Stimulated activated CD8-positive, alpha-beta memory T cell treated with anti-CD3 and anti-CD28 coated beads, Interleukin-15, amount 100 ng/mL, for 48 hours (primary cell): ENCODE results near the gene ATXN7.

Source experiments
- DNase-seq, 2 donors: peaks; one replicate each; pipeline ENCODE4 v3.0.0-alpha.2; 2020; ENCODE audit warnings: low read depth in 2 of 2

ATXN7 gene

DNA sequence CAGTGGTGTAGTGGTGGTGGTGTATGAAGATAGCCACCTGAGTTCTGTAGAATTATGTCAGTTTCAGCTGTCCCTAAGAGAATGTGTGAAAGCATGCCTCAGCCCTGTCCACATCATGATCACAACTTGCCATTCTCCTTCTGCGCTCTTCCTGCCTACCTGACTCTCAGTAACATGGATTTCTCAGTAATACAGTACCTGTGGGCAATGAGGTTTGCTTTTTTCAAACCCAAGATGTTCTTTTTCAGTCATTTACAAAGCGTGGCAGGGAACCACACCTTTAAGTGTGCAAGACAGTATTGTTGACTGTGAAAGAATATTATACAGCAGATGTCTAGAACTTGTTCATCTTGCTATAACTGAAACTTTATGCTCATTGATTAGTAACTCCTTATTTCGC, 120.7 kb downstream of the ATXN7 start:
- DNase-seq: no peak

GRCh38 chr3:63986146-63986545, 122.5 kb downstream of the ATXN7 start:
- DNase-seq: no peak

- no peak for DNase-seq
These were observed 123.2 kb downstream of the ATXN7 start for GRCh38 chr3:63986831-63987230.

DNA sequence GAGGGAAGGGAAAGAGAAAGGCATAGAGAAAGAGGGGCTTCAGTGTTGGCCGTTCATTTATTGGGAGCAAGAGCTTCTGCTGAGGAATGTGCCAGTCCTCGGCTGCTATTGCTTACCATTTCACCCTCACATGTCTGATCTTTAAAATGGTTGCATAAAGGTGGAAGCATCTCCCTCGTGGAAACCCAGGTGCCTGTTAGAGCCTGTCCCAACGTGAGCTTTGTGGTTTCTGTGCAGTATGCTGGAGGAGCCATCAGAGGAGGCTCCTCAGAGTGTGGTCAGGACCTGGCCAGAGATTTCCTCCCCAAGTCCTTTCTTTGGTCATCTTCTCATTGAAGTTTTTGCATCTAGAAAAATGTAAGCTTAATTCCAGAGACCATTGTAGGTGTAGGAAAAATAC, 125.3 kb downstream of the ATXN7 start:
- DNase-seq: no peak

- no peak for DNase-seq
These were observed 126.5 kb downstream of the ATXN7 start for GRCh38 chr3:63990204-63990603.

DNA sequence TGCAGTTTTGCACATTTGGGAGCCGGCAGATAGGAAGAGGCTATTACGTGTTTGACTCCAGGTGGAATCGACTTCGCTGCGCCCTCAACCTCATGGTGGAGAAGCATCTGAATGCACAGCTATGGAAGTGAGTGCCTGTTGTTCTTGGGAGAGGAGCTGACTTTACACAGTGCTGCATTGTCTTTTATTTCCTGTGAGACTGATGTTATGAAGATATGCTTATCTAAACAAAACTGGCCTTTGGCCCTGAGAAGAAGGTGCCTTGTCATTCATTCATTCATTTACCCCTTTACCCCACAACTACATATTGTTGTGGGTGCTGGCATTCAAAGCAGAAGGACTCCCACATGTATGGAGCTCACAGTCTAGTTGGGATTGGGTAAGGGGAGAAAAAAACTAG, 127.1 kb downstream of the ATXN7 start:
- DNase-seq: no peak

- DNase-seq: no peak
These were observed 128.0 kb downstream of the ATXN7 start for GRCh38 chr3:63991666-63992065.

GRCh38 chr3:63992516-63993209, 129.0 kb downstream of the ATXN7 start:
- DNase-seq: no peak

- peak in 1 of 2 donors; percentile 21 for DNase-seq
These were observed 130.0 kb downstream of the ATXN7 start for GRCh38 chr3:63993653-63994079.

DNA sequence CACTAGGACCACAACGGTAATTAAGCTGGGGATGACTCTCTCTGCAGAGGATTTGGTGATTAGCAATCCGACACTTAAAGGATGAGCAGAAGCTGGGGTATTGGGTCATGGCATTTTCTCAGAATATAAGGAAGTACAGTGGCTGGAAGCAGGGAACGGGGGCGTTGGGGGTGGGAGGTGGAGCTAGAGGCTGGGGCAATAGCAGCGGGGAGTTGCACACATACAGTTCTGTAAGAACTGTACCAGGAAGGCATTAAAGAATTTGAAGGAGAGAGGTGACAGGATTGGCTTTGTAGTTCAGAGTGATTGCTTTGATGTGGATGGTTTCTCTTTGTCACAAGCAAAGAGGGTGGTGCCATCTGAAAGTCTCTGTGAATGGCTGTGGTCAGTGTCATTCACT, 131.4 kb downstream of the ATXN7 start:
- no peak for DNase-seq

- no peak for DNase-seq
These were observed 135.4 kb downstream of the ATXN7 start for GRCh38 chr3:63998852-63999754.

- DNase-seq: no peak
These were observed 136.9 kb downstream of the ATXN7 start for GRCh38 chr3:64000453-64001055.

- DNase-seq: no peak
These were observed 138.6 kb downstream of the ATXN7 start for GRCh38 chr3:64002233-64002632.

- DNase-seq: no peak
These were observed 139.9 kb downstream of the ATXN7 start for GRCh38 chr3:64003589-64003988.

DNA sequence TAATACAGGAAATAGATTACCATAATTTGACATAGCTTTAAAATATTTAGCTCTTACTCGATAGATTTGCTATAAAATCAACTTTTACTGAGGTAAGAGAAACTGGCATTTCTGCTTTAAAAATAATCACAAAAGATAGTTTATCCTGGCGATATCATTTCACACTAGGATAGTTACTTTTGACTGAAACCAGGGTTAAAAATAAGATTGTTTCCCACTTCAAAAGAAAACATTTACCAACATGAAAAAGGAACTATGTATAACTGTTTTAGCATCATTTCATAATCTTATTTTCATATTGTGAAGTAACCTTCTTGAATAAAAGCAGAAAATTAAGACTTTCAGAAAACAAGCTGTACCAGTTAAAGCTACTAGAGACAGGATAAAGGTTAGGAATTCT, 144.3 kb downstream of the ATXN7 start:
- no peak for DNase-seq

DNA sequence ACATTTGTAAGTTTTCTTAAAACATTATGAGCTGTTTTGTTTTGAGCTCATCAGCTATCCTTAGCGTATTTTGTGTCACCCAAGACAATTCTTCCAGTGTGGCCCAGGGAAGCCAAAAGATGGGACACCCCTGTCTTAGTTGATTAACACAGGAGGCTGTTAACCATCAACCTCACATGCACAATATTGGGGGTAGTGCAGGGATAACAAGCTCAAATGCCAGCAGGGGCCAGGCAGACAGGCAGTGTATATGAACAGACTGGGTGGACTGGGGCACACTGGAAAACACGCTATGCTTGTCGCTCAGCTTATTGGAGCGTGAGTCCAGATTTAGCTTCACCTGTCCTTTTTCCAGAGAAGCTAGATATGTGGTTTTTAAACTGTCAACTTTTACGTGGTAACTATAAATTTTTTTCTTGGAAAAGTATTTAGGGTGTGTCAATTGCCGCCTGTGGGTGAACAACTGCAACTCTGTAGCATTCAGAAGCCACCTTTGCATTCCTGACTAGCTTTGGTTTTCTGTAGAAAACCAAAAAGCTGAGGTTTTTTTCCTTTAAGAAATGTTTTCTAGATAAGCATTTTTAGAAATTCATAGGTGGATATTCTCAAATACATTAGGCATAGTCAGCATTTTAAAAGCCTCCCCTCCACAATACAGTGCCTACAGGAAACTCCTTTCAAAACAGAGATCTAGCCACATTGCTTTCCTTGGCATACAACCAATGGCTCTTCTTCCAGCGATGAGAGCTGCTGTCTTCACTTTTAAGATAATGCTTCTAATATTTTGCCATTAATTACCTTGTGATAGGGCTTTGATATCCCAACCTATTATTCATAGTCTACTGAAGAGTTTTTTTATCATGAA, 145.1 kb downstream of the ATXN7 start:
- no peak for DNase-seq

- no peak for DNase-seq
These were observed 145.9 kb downstream of the ATXN7 start for GRCh38 chr3:64009528-64009927.

GRCh38 chr3:64010199-64010598, 146.5 kb downstream of the ATXN7 start:
- no peak for DNase-seq

GRCh38 chr3:64011685-64012084, 148.0 kb downstream of the ATXN7 start:
- no peak for DNase-seq

DNA sequence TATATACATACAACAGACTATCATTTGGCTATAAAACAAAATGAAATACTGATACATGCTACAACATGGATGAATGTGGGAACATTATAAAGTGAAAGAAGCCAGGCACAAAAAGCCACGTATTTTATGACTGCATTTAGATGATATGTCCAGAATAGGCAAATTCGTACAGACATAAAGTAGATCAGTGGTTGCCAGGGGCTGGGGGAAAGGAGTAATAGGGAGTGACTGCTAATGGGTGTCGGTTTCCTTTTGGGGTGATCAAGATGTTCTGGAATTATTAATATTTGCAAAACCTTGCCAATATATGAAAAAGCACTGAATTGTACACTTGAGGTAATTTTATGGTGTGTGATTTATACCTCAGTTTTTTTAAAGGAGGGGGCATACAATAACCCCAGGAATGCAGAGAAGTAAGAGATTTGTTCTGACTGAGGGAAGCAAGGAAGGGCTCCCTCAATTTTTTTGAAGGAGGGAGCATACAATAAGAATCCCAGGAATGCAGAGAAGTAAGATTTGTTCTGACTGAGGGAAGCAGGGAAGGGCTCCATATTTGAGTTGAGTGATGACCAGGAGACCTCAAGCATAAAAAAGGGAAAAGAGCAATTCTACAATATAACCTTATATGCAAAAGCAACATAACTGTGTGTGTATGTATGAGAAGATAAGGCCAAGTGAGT, 153.4 kb downstream of the ATXN7 start:
- DNase-seq: no peak

DNA sequence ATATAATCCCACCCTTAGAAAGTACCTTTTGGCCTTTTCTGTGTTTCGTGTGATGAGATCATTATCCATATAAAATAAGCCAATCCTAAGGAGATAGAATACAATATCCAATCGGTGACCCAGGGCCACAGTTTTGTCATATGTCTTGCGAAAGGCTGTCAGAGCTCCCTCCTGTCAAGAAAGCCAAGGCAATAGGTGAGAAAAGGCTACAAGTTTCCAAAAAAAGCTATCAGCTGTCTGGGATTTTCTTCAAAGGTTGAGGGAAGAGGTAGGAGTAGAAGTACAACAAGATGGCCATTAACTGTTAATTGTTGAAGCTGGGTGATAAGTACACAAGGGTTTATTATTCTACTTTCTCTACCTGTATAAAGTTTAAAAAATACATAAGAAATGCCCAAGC, 155.6 kb downstream of the ATXN7 start:
- DNase-seq: no peak
